Measurements from ENCODE around the gene PDE7B.
A peak's percentile ranks its signal among the peaks of the same experiment; 100 is the strongest.

PDE7B gene

GRCh38 chr6:135990855-135991464 is 139.5 kb downstream of the PDE7B start:
- DNase-seq: no peak

GRCh38 chr6:135992739-135993138 is 141.2 kb downstream of the PDE7B start:
- no peak for DNase-seq

- DNase-seq: no peak
Observed at GRCh38 chr6:135993361-135993760, 141.9 kb downstream of the PDE7B start.

GRCh38 chr6:135994857-135995544 is 143.5 kb downstream of the PDE7B start:
- DNase-seq: peak; percentile 90

DNA sequence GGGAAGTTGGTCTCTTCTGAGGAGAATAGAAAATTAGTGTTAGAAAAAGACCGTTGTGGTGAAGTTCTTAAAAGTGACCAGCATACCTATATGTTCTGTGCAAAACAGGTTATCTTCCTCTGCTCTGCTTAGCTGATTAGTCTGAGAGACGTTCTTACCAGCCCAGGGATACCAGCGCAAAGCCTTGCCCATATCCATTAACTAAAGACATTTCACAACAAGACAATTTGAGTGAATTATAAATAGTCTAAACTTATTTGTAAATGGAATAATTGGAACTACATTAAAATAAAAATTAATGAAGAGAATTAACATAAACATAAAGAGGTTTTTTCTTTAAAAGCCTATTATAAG is 144.0 kb downstream of the PDE7B start:
- no peak for DNase-seq

- DNase-seq: no peak
Observed at GRCh38 chr6:135996668-135997067, 145.2 kb downstream of the PDE7B start.

- no peak for DNase-seq
Observed at GRCh38 chr6:135999393-135999792, 147.9 kb downstream of the PDE7B start.

DNA sequence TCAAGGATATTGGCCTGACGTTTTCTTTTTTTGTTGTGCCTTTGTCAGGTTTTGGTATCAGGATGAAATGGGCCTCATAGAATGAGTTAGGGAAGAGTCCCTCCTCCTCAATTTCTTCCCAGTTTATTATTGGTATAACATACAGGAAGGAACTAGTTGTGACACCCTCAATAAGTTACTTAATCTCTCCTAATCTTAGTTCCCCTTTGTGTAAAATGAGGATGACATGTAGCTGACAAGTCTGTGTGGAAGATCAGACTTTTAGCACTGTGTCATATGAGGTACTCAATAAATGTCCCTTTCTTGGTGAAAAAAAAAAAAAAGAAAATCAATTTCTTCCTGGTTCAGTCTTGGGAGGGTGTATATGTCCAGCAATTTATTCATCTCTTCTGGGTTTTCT is 155.8 kb downstream of the PDE7B start:
- DNase-seq: no peak

- peak; percentile 40 for DNase-seq
Observed at GRCh38 chr6:136011475-136011874, 160.0 kb downstream of the PDE7B start.

DNA sequence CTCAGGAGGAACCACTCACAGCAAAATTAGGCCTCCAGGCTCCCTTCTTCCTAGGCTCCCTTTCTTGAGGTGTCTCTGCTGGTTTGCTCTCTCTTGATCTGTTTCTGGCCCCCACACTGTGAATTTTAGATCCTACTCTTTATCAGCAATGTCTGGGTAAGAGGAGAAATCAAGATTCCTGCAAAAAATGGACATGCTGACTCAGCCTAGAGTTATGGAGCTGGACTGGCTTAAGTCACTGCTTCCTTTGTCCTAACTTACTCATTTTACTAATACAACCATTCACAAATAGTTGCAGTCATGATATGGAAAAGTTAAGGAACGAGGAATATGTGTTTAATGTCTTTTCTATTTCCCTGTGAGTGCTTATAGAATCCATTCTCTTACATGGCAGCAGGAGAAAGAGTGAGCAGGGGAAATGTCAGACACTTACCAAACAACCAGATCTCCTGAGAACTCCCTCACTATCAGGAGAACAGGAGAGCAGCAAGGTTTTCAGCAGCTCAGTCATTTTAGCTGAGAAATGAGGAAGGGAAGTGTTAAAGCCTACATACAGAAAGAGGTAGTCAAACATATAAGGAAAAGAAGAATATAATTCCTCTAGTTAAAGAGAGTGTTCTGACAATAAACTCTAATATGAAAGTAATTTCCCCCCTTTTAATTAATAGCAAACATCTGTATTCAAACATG is 160.8 kb downstream of the PDE7B start:
- peak; percentile 94 for DNase-seq

DNA sequence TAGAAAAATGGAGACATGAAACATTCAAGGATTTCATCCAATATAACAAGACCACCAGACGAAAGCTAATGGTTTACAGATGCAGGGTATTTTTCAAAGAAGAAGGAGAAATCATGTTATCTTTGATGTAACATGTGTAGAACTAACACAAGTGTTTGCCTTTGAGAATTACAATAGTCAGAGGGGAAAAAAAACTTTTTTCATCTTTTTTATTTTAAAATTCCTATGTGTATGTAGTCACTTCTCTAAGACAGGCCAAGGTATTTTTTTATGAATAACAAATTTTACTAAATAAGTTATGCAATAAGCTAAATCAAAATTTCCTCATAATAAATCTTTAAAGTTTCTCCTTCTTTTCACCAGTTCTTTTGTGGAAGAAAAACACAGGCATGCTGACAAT is 161.4 kb downstream of the PDE7B start:
- DNase-seq: peak; percentile 39

GRCh38 chr6:136014454-136015437 is 163.2 kb downstream of the PDE7B start:
- peak; percentile 100 for DNase-seq

DNA sequence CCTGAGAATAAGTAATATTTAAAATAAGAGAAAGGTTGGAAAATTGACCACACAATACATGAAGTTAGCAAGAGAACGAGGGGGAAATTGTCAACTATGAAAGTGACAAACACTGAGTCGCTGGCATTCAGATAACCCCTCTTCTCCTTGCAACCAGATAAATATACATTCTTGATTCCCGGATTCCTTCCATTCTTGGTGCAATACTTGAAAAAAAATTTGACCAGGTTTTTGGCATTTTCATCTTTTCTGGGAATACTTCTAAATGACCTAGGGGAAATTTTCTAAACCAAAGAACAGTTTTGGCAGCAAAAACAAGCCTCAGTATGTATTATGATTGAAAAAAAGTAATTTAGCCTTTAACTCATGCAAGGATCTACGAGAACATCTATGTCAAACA is 164.0 kb downstream of the PDE7B start:
- peak; percentile 72 for DNase-seq

DNA sequence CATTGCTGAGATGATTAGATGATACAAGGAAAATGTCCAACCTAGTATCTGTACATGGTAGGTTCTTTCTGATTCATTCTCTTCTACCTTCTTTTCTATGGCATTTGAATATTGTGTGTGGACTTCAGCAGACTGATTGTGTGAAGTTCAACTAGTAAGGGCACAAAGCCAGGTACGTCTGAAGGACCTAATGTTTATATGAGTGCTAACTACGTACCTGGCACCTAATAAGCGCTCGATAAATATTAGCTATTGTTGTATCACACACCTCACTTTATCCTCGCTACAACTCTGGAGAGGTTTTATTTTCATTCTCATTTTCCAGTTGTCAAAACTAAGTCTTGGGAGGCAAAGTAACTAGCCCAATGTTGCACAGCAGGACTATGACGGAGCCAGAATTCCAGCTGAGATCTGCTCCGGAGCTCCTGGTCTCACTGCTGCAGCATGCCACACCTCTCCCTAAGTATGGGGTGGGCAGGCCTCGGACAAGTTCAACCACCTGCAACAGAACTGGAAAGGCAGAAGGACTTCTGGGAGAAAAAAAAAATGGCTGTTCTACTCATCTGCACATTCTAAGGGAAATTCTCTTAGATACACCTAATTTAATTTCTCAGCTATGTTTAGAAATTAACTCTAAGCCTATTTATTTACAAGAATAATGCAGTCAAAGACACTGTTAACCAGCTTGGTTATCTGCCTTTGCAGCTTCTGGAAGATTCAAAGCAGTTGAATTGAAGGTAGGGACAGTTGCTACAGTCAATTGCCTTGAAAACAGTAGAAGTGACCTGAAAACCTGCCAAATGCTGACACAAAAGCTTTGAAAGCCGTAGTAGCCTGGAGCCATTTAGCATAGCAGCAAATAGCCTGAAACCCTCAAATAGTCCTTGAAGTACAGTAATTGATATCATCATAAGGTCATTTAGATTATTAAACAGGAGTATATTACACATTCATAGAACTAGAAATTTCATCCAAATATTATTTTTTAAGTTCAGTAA is 165.0 kb downstream of the PDE7B start:
- no peak for DNase-seq

GRCh38 chr6:136020691-136021090 is 169.2 kb downstream of the PDE7B start:
- no peak for DNase-seq

DNA sequence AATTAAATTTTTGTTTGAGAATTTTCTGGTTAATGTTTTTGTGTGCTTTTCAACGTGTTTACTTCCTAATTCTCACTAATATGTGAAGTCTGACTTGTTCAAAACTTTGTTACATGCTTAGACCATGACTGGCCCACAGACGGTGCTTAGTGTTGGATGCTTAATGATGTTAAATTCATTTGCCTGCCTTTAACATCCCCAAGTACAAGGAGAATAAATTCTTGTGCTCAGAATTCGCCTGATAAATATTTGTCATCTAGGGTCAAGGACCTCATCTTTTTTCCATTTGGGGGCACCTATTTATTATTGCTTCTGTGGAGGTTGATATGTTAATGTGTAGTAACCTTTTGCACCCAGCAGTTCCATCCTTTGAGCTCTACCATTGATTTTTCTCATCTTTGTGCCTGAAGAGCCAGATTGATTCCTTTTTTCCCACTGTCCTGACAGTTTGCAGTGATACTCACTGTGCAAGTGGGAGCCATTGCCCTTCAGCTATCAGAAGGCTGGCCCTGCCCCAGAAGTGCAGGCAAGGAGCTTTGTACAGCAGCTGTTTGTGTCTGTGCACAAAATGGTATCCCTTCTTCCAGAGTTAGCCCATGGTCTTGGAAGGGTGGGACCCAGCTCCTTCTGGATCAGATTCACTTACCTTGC is 170.8 kb downstream of the PDE7B start:
- no peak for DNase-seq

DNA sequence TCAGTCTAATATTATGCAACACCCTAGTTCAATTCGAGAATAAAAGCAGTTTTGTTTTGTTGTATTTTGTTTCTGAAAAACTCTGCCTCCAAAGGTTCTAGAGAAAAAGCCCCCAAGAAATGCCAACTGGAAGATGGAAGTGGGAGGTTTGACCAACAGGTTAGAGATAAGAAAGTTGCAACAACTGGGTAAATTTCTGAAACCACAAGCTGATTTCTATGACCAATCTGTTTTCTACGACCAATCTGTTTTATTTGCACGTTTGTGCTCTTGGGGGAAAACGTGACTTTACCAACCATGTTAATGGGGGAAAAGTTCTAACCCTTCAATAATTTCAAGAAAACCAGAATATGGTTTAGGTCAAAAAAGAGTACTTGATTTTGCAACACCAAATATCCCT is 173.2 kb downstream of the PDE7B start:
- no peak for DNase-seq

- no peak for DNase-seq
Observed at GRCh38 chr6:136025736-136026135, 174.2 kb downstream of the PDE7B start.

GRCh38 chr6:136030131-136030530 is 178.6 kb downstream of the PDE7B start:
- peak; percentile 48 for DNase-seq

DNA sequence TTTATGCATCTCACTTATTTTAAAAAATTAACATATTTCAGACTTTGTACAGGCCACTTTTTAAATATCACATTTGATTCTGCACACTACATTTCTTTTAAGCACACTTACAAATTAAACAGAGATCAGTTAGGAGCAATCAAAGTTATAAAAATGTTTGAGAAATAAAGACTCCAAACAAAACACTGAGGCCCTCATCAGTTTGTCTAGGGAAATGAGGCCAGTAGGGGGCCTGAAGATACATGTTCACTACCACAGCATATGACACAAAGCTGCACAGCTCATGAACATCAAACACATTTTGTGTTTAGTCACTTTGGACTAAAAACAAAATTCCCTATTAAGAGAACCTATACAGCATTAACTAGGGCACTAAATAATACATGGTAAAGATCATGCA is 180.5 kb downstream of the PDE7B start:
- peak; percentile 61 for DNase-seq

- no peak for DNase-seq
Observed at GRCh38 chr6:136033416-136033815, 181.9 kb downstream of the PDE7B start.

Data from fibroblast of skin of back (primary cell).